Measurements from ENCODE around the gene ADARB2.

GRCh38 chr10:1362589-1363445 is 374.5 kb downstream of the ADARB2 start:
- TF ChIP-seq POLR2AphosphoS5 (IDR thresholded peaks at IDR 0.05) (no peak), POLR2A (IDR thresholded peaks at IDR 0.05) (no peak), CTCF (IDR thresholded peaks at IDR 0.05) (no peak), EP300 (IDR thresholded peaks at IDR 0.05) (no peak)

All from suprapubic skin (tissue), 4 donors.